ENCODE measurements around the gene PRTN3.

DNA sequence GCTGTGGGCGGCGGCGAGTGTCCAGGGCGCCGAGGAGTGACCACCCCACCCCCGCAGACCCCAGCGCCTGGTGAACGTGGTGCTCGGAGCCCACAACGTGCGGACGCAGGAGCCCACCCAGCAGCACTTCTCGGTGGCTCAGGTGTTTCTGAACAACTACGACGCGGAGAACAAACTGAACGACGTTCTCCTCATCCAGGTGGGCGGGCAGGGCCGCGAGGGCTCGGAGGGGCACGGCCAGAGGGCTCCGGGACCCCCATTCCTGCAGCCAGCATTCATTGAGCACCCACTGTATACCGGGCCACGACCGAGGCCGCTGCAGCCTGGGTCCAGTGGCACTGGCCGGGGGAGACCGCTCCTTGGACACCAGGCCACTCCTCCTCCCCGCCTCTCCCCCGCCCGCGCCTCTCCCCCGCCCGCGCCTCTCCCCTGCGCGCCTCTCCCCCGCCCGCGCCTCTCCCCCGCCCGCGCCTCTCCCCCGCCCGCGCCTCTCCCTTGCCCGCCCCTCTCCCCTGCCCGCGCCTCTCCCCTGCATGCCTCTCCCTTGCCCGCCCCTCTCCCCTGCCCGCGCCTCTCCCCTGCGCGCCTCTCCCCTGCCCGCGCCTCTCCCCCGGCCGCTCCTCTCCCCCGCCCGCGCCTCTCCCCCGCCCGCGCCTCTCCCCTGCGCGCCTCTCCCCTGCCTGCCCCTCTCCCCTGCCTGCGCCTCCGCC is 3.2 kb downstream of the PRTN3 start:
- TF ChIP-seq POLR2A (IDR thresholded peaks at IDR 0.05), result no peak
- TF ChIP-seq, protein P1, sequence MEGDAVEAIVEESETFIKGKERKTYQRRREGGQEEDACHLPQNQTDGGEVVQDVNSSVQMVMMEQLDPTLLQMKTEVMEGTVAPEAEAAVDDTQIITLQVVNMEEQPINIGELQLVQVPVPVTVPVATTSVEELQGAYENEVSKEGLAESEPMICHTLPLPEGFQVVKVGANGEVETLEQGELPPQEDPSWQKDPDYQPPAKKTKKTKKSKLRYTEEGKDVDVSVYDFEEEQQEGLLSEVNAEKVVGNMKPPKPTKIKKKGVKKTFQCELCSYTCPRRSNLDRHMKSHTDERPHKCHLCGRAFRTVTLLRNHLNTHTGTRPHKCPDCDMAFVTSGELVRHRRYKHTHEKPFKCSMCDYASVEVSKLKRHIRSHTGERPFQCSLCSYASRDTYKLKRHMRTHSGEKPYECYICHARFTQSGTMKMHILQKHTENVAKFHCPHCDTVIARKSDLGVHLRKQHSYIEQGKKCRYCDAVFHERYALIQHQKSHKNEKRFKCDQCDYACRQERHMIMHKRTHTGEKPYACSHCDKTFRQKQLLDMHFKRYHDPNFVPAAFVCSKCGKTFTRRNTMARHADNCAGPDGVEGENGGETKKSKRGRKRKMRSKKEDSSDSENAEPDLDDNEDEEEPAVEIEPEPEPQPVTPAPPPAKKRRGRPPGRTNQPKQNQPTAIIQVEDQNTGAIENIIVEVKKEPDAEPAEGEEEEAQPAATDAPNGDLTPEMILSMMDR (IDR thresholded peaks at IDR 0.05), result no peak

All from adrenal gland (tissue), 5 donors.